HFF-Myc (cell line): ENCODE measurements around the gene ZBTB42.

Source experiments
- DNase-seq: peaks from one replicate; pipeline ENCODE4 v3.0.0-alpha.2; 2011; ENCODE audit warnings: low read depth; ENCODE audit errors: extremely low read depth
- H3K4me3 ChIP-seq: replicated peaks from 2 replicates; pipeline ENCODE4 v1.5.1; 2011; ENCODE audit warnings: low read depth, mild to moderate bottlenecking, control low read depth, low read length
- CTCF ChIP-seq: IDR thresholded peaks from 2 replicates; pipeline ENCODE4 v1.5.1; 2012; ENCODE audit warnings: mild to moderate bottlenecking, low read depth, low read length, control low read depth; ENCODE audit errors: missing control alignments

ZBTB42 gene

GRCh38 chr14:104779776-104780512, 21.0 kb upstream of the ZBTB42 start:
- no peak for TF ChIP-seq CTCF
- no peak for DNase-seq
- no peak overlapping the region for H3K4me3 ChIP-seq

DNA sequence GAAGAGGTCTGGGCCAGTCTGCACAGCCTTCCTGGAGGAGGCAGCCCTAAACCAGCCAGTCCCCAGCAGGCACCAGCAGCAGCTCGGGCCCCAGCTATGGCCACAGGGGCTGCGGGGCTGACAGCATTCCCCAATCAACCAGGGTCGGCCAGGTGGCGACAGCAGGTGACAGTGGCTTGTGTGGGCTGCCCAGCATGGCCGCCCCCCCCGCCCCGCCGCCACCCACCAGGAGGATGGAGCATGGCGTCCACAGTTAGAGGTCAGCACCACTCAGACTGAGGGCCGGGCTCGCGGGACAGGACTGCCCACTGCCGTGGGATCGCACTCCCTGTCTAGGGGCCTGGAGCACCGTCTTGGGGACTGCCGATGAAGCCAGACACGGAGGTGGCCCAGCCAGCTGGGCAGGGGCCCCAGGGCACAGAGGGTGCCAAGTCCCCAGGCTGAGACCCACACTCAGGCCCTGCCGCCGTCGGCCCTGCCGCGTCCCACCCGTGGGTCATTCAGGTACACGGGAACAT, 20.3 kb upstream of the ZBTB42 start:
- no peak overlapping the region for H3K4me3 ChIP-seq
- DNase-seq = no peak
- no peak for TF ChIP-seq CTCF

DNA sequence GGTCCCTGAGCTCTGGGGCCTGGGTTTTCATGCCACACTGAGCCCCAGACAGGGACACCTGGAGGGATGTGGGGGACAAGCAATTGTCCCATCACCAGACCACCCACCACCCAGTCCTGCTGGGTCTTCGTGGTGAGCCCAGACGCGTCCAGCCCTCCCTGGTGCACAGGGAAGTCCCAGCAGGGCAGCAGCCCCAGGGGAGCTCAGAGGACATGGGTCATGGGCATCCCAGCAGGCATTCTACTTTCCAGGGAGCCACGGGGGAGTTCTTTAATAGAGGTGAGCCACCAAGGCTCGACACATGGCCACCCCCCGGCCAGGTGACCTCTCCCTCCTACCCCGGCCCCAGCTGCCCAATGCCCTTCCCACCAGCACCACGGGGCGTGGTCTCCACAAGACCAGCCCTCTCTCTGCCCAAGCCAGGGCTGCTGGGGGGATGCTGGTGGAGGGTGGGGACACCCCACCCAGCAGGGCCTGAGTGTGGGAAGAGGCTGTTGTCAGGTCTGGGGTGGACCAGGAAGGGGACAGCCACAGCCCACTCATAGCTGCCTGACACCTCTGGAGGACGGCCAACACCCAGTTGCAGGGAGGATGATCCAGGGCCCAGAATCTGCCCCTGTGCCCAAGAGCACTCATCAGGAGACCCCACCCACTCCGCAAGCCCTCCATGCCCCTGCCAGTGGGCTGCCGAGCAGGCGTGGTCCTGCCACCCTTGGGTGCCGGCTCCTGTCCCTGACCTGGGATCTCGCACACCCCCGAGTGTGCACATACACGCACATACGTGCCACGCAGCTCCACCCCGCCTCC, 19.4 kb upstream of the ZBTB42 start:
- TF ChIP-seq CTCF = no peak
- H3K4me3 ChIP-seq = no peak overlapping the region
- DNase-seq = no peak

DNA sequence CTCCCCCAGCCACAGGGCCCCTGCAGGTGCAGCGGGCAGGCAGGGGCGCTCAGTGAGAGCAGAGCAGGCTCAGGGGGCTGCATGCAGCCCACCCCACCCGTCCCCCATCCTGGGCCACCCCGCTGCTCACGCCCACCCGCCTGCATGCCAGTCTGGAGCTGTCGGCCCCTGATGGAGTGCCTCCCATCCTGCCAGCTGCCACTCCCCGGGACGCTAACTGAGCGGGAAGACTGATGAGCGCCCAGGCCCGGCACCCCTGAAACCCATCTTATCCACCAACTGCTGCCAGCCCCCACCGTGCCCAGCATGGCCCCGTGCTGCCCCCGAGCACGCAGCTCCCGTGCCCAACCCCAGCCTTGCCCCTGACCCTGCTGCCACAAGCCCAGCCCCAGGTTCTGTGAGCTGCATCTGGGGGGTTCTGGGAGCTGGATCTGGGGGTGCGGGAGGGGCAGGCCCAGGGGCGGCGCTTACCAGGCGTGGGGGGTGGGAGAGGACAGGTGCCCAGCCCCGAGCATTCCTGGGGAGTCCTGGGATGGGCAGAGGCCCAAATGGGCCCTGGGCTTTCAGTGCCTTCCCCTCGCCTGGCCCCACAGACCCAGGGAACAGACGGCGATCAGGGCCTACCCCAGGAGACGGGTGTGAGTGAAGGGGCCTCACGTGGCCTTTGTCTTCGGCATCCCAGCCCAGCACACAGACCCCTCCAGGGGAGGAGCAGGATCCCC, 18.7 kb upstream of the ZBTB42 start:
- no peak for DNase-seq
- no peak overlapping the region for H3K4me3 ChIP-seq
- TF ChIP-seq CTCF = no peak

- DNase-seq = no peak
- TF ChIP-seq CTCF = no peak
- H3K4me3 ChIP-seq = no peak overlapping the region
These were observed 18.1 kb upstream of the ZBTB42 start for GRCh38 chr14:104782808-104783139.

GRCh38 chr14:104783484-104784217, 17.2 kb upstream of the ZBTB42 start:
- DNase-seq = no peak
- no peak for TF ChIP-seq CTCF
- H3K4me3 ChIP-seq = no peak overlapping the region
